AG09309 (cell line): Measurements from ENCODE around the gene INIP.
"Not testable (repeated sequence)": the region's sequence is repeated elsewhere in the genome, so short reads cannot be mapped to it uniquely, and the experiment has no call there.

ENCODE experiments used
- DNase-seq: peaks from one replicate; pipeline ENCODE4 v3.0.0-alpha.2; 2010; ENCODE audit warnings: low read depth
- H3K4me3 ChIP-seq: 2 replicates; pipeline ENCODE4 v1.5.1; 2011; ENCODE audit warnings: mild to moderate bottlenecking, low read depth, low read length, moderate library complexity; ENCODE audit not compliant: control insufficient read depth
- CTCF ChIP-seq: IDR thresholded peaks from 2 replicates; pipeline ENCODE4 v1.5.1; 2011; ENCODE audit warnings: mild to moderate bottlenecking, low read depth, low read length, inconsistent platforms; ENCODE audit not compliant: insufficient read depth, control insufficient read depth; ENCODE audit errors: missing control alignments

Gene INIP

GRCh38 chr9:112725961-112726360 is 8.0 kb upstream of the INIP start:
- H3K4me3 ChIP-seq, result no peak overlapping the region
- no peak for DNase-seq
- TF ChIP-seq CTCF, result no peak

GRCh38 chr9:112722749-112723148 is 4.8 kb upstream of the INIP start:
- H3K4me3 ChIP-seq, DNase-seq: not testable (repeated sequence)

DNA sequence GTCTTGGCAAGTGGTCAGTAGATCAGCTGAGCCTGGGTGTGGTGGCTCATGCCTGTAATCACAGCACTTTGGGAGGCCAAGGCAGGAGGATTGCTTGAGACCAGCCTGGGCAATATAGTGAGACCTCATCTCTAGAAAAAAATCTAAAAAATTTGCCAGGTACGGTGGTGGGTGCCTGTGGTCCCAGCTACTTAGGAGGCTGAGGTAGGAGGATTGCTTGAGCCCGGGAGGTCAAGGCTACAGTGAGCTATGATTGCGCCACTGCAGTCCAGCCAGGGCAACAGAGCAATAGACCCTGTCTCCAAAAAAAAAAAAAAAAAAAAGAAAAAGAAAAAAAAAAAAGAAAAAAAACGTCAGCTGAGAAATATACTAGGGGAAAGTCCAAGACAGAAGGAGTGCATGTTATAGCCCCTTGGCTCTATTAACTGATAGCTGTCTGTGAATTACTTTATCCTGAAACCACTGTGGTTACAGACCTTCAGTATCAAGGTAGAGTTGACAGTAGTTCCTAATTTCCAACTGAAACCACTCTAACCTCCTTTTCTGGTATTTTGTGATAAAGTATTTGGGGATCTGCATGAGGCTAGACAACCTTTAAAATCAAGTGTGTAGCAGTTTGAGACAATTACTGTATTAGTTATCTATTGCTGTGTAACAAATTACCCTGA is 2.3 kb upstream of the INIP start:
- no peak for DNase-seq
- H3K4me3 ChIP-seq, result no peak overlapping the region
- TF ChIP-seq CTCF, result no peak

GRCh38 chr9:112719696-112720095 is 1.8 kb upstream of the INIP start:
- DNase-seq, result no peak
- no peak for TF ChIP-seq CTCF
- H3K4me3 ChIP-seq, result no peak overlapping the region

DNA sequence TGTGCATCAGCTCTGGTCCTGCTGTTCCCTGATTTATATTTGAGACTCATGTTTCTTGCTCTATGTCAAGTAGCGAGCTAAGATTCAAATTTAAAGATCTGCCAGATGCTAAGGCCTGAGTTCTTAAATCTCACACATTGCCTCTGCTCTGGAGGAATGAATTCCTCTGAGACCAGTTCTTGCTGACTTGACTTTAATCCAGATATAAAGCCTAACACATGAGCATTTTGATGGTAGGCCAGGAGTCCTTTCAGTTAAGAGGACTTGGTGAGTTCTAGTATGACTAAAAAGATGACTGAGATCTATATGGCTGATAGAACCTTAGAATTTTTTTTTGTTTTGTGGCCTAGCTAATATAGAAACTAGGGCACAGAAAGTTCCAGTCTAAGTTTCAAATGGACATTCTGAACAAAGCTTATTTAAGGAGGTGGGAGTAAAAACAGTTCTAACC is 1.3 kb upstream of the INIP start:
- no peak for DNase-seq
- TF ChIP-seq CTCF, result no peak
- no peak overlapping the region for H3K4me3 ChIP-seq

DNA sequence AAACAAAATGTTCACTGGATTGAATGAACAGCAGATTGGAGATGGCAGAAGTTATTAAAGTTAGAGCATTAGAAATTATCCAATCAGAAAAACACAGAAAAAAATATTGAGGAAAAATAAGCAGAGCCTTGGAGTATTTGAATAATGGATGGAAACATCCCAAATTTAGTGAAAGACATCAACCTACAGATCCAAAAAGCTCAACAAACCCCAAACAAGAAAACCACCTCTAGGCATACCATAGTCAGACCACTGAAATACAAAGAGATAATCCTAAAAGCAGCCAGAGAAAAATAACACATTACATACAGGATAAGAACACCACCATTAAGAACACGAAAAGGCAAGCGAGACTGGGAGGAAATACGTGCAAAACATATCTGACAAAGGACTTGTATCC is 5.2 kb downstream of the INIP start:
- no peak overlapping the region for H3K4me3 ChIP-seq
- TF ChIP-seq CTCF, result no peak
- no peak for DNase-seq

DNA sequence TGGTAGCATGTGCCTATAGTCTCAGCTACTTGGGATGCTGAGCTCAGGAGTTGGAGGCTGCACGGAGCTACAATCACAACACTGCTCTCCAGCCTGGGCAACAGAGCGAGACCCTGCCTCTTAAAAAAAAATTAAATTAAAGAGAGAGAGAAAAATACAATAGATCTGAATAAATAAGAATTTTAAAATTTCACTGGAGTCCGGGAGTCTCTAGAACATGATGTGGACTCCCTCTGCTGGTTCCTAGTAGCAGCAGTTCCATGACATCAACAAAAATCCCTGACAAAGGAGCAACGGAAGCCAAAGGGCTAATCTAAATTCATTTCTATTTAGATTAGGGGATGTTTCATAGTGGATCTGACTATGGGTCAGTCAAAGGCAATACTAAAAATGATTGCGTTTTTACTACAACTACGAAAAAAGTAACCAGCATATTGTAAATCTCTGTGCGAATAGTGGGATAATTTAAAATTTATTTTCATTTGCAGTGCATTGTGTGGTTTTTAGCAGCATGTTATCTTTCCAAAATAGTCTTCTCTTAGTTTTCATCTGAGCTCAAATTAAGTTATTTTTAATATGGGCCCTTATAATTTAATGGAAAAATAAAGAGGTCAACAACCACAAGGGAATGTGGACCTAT is 6.7 kb downstream of the INIP start:
- no peak overlapping the region for H3K4me3 ChIP-seq
- no peak for DNase-seq
- TF ChIP-seq CTCF, result peak; percentile 80
